Measurements from ENCODE around the gene CAMK2B.

DNA sequence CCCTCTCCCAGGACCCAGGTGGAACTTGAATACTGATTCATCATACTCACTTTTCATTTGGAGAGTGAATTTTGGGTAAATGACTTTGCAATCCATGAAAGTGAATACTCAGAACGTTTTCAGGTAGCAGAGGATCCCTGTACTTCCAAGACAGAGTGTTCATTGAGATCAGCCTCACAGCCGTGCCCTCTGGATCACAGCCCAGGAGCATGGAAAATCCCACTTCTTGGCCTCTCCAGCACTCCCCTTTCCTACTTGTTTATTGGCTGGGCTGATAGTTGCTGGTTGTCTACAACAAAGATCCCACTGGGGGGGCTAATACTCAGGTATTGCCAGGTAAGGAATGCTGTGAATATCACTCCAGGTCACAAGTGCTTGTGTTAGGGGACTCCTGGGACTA is 142.0 kb downstream of the CAMK2B start:
- TF ChIP-seq, protein P1, sequence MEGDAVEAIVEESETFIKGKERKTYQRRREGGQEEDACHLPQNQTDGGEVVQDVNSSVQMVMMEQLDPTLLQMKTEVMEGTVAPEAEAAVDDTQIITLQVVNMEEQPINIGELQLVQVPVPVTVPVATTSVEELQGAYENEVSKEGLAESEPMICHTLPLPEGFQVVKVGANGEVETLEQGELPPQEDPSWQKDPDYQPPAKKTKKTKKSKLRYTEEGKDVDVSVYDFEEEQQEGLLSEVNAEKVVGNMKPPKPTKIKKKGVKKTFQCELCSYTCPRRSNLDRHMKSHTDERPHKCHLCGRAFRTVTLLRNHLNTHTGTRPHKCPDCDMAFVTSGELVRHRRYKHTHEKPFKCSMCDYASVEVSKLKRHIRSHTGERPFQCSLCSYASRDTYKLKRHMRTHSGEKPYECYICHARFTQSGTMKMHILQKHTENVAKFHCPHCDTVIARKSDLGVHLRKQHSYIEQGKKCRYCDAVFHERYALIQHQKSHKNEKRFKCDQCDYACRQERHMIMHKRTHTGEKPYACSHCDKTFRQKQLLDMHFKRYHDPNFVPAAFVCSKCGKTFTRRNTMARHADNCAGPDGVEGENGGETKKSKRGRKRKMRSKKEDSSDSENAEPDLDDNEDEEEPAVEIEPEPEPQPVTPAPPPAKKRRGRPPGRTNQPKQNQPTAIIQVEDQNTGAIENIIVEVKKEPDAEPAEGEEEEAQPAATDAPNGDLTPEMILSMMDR (conservative IDR thresholded peaks at IDR 0.05; ENCODE audit: low read length) = no peak
- TF ChIP-seq EZH2phosphoT487 (IDR thresholded peaks at IDR 0.05; ENCODE audit: borderline replicate concordance) = no peak

Measured in Loucy (cell line).